ENCODE results near the gene PPP1R9B.

The PPP1R9B gene

GRCh38 chr17:50187751-50188530 lies 37.5 kb upstream of the PPP1R9B start:
- DNase-seq: no peak

- DNase-seq: no peak
Measured at GRCh38 chr17:50187394-50187725, 36.9 kb upstream of the PPP1R9B start.

GRCh38 chr17:50186661-50187393 lies 36.4 kb upstream of the PPP1R9B start:
- no peak for DNase-seq

DNA sequence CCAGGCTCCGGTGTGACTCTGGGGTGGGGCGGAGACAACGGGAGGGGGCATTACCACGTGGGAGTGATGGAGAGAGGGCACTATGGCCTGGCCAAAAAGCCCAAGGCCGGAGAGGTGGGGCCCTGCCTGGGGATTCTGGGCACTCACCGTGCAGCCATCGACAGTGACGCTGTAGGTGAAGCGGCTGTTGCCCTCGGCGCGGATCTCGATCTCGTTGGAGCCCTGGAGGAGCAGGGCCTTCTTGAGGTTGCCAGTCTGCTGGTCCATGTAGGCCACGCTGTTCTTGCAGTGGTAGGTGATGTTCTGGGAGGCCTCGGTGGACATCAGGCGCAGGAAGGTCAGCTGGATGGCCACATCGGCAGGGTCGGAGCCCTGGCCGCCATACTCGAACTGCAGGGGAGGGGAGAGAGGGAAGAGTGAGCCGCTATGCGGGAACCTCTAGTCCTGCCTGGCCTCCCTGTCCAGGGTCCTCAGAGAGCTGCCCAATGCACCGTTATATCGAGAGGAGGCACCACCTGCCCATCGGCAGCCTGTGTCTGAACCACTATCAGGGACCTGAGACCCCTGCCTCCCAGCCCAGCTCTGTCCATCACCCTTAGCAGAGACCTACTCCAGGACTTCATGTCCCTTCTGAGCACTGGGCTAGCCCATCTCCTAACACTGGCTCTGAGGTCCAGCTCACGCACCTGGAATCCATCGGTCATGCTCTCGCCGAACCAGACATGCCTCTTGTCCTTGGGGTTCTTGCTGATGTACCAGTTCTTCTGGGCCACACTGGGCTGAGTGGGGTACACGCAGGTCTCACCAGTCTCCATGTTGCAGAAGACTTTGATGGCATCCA lies 35.4 kb upstream of the PPP1R9B start:
- DNase-seq: no peak

GRCh38 chr17:50184611-50185398 lies 34.3 kb upstream of the PPP1R9B start:
- no peak for DNase-seq

GRCh38 chr17:50184064-50184463 lies 33.6 kb upstream of the PPP1R9B start:
- no peak for DNase-seq

DNA sequence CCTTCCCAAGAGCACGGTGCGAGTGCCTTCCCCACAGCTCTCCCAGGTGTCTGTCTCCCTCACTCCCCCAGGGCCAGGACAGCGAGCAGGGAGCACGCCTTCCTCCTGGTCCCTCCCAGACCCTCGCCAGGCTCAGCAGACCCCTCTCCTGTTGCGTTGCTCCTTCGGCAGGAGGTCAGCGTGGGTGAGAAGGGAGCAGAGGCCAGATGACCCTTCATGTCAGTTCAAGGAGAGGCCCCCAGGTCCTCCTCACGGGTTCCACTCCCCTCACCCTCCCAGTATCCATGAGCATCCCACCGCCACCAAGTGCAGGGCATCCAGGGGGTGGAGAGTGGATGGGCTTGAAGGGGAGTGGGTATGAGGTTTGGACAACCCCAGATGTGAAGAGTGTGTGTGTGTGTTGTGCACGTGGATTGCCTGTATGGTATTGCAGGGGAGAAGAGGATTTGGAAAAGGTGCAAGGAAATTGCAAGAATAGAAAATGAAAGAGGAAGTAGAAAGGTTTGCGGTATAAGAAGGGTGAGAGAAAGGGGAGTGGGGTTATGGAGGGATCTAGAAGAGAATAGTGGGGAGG lies 33.0 kb upstream of the PPP1R9B start:
- DNase-seq: no peak

- DNase-seq: no peak
Measured at GRCh38 chr17:50182783-50183420, 32.4 kb upstream of the PPP1R9B start.

DNA sequence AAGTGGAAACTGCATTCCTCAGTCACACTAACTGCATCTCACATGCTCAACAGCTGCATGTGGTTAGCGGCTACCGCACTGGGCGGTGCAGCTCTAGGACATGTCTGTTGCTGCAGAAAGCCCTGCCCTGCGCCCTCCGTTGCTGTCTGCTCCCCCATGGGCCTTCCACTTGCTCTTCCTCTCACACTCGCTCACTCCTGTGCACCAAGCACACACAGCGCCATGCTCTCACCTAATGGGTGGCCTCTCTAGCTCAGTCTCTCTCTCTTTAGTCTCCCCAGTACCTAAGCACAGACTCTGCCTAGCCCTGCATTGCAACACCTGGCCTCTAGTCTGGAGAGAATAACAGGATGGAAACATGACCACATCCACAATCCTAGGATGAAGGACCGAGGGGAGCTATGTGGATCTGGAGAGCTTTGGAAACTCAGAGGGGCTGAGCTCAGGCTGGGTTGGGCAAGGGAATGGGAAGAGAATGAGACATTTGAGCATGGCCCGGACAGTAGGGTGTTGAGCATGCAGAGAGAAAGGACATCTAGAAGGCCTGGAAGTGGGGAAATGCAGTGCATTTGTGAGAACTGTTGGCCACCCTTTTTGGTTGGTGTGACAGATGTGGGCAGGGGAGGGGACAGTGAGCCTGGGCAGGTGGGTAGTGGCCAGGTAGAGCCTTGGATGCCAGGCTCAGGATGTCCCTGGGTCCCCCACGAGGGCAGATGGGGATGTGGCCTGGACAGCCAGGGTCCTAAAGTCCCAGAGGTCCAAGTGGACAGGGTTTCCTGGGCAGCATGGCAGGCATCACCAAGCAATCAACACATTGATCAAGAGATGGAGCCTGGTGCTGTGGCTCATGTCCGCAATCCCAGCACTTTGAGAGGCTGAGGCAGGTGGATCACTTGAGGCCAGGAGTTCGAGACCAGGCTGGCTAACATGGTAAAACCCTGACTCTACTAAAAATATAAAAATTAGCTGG lies 31.4 kb upstream of the PPP1R9B start:
- no peak for DNase-seq

DNA sequence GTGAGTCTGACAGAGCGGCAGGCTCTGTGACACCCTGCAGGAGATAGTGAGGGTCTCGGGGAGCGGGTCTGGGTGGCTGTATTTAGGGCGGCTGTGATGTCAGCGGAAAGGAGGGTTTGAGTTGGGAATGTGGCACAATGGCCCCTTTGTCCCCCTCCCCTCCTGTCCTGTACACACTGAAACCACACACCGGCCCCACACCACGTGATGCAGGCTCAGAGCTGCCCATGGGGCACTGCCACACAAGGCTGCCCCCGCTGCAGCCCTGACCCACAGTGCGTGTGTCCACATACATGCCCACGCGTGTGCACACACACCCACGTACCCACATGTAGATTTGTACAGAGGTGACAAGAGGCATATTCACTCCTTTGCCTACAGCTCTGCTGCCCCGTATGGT lies 30.7 kb upstream of the PPP1R9B start:
- DNase-seq: no peak

- no peak for DNase-seq
Measured at GRCh38 chr17:50180620-50181019, 30.1 kb upstream of the PPP1R9B start.

- DNase-seq: no peak
Measured at GRCh38 chr17:50180111-50180510, 29.6 kb upstream of the PPP1R9B start.

- DNase-seq: peak; percentile 65
Measured at GRCh38 chr17:50177983-50178834, 27.7 kb upstream of the PPP1R9B start.

- no peak for DNase-seq
Measured at GRCh38 chr17:50177476-50177875, 27.0 kb upstream of the PPP1R9B start.

DNA sequence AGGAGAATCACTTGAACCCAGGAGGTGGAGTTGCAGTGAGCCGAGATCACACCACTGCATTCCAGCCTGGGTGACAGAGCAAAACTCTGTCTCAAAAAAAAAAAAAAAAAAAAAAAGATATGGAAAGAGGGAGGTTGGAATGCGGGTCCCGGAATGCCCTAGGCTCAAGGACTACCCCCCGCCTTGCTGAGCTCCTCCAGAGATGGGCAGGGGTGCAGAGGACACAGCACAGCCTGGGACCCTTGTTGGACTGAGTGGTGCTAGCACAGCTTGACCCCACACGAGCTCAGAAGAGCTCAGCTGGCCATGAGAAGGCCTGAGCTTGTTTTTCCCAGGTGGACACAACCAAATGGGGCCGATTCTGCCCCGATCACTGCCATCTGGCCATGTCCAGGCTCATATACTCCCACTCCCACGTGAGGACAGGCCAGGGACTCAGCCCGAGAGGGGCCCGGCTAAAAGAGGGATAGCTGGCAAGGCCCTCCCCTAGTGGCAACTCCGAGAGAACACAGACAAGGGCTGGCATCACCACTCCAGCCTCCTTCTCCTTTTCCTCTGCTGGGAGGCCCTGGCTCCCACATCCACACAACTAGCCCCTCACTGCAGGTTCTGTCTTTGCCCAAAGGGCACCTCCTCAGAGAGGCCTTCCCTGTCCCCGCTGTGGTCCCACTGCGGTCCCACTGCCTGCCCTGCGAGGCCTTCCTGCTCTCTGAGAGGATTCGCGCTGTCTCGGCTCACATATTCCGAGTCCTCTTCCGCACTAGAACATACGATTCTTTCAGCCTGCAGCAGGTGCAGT lies 26.3 kb upstream of the PPP1R9B start:
- no peak for DNase-seq

GRCh38 chr17:50175035-50175807 lies 24.7 kb upstream of the PPP1R9B start:
- DNase-seq: no peak

DNA sequence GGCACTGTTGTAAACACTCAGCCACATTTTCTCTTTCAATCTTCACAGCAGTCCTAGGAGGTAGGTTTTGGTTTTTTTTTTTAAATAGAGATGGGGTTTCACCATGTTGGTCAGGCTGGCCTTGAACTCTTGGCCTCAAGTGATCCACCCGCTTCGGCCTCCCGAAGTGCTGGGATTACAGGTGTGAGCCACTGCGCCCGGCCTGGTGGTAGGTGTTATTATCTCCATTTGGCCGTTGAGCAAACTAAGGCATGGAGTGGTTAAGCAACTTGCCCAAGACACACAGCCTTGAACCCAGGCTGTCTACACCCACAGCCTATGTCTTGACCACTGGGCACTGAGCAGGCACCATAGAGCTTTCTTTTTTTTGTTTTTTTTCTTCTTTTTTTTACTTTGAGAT lies 24.0 kb upstream of the PPP1R9B start:
- DNase-seq: no peak

GRCh38 chr17:50173335-50173941 lies 23.0 kb upstream of the PPP1R9B start:
- DNase-seq: no peak

All from CD4-positive, alpha-beta T cell treated with Interleukin-21 for 1 hour (primary cell).